Smooth muscle cell (in vitro differentiated cells): ENCODE results near the gene UBALD1. TPM values are rescaled to one million over a fixed set of nuclear protein-coding genes. Genes with fewer than 3 reads are reported as not detected.
A peak's percentile ranks its signal among the peaks of the same experiment; 100 is the strongest.

Experiments
- DNase-seq: peaks from one replicate; lab custom pipeline; 2025; ENCODE audit not compliant: unreplicated experiment; lab: John Stamatoyannopoulos, UW
- H2AFZ ChIP-seq: fragments of 200-600 bp; sonication (generic); 2 replicates; pipeline ENCODE4 v1.6.0; 2016; ENCODE audit warnings: antibody characterized with exemption, low read depth, mild to moderate bottlenecking
- H3F3A ChIP-seq: fragments of 200-600 bp; sonication (generic); 2 replicates; pipeline ENCODE4 v1.6.0; 2017; ENCODE audit warnings: antibody characterized with exemption, low read depth
- H3K27ac ChIP-seq: fragments of 200-600 bp; sonication (generic); 2 replicates; pipeline ENCODE4 v1.5.1; 2016; ENCODE audit warnings: low read depth, mild to moderate bottlenecking
- H3K27me3 ChIP-seq: fragments of 200-600 bp; sonication (generic); 2 replicates; pipeline ENCODE4 v1.6.1; 2016; ENCODE audit warnings: low read depth, mild to moderate bottlenecking
- H3K36me3 ChIP-seq: fragments of 200-600 bp; sonication (generic); 2 replicates; pipeline ENCODE4 v1.5.1; 2016; ENCODE audit warnings: low read depth
- H3K4me1 ChIP-seq: fragments of 200-600 bp; sonication (generic); 2 replicates; pipeline ENCODE4 v1.5.1; 2016; ENCODE audit warnings: low read depth
- H3K4me2 ChIP-seq: fragments of 200-600 bp; sonication (generic); 2 replicates; pipeline ENCODE4 v1.6.0; 2016; ENCODE audit warnings: mild to moderate bottlenecking
- H3K4me3 ChIP-seq: fragments of 200-600 bp; sonication (generic); 2 replicates; pipeline ENCODE4 v1.5.1; 2016; ENCODE audit warnings: mild to moderate bottlenecking
- H3K79me2 ChIP-seq: fragments of 200-600 bp; sonication (generic); 2 replicates; pipeline ENCODE4 v1.6.0; 2016; ENCODE audit warnings: low read depth, mild to moderate bottlenecking
- H3K9ac ChIP-seq: fragments of 200-600 bp; sonication (generic); 2 replicates; pipeline ENCODE4 v1.6.0; 2016; ENCODE audit warnings: low read depth
- H3K9me3 ChIP-seq: fragments of 200-600 bp; sonication (generic); replicated peaks from 2 replicates; pipeline ENCODE4 v1.5.1; 2016; ENCODE audit warnings: low read depth
- H4K20me1 ChIP-seq: fragments of 200-600 bp; sonication (generic); 2 replicates; pipeline ENCODE4 v1.6.0; 2016; ENCODE audit warnings: low read depth
- WGBS: methylation state at CpG from one replicate; pipeline ENCODE4 v1.1.7; 2016; ENCODE audit warnings: low lambda C conversion rate; 5-methylcytosine and 5-hydroxymethylcytosine counted together
- polyA plus RNA-seq: library from polyadenylated mRNA; unstranded; fragments of >200 nt; fragmentation: Nextera tagmentation; extraction: Ambion mirVana; gene quantifications from 2 replicates; pipeline ENCODE4 v1.2.1, GENCODE V29; 2016
- total RNA-seq: library from RNA; depleted of rRNA; stranded (reverse); fragments of >200 nt; gene quantifications from 2 replicates; pipeline ENCODE4 v1.2.3, GENCODE V29; 2014
- TF ChIP-seq, protein P1 (sequence below): fragments of 200-600 bp; sonication (generic); IDR thresholded peaks from 2 replicates; pipeline ENCODE4 v1.5.1; 2017; ENCODE audit warnings: borderline replicate concordance, mild to moderate bottlenecking, antibody characterized with exemption; ENCODE audit not compliant: insufficient read depth, poor library complexity, severe bottlenecking

The UBALD1 gene
- total and polyA plus RNA-seq, 2 experiments from 2014 or later = 3.6 to 13.6 TPM

DNA sequence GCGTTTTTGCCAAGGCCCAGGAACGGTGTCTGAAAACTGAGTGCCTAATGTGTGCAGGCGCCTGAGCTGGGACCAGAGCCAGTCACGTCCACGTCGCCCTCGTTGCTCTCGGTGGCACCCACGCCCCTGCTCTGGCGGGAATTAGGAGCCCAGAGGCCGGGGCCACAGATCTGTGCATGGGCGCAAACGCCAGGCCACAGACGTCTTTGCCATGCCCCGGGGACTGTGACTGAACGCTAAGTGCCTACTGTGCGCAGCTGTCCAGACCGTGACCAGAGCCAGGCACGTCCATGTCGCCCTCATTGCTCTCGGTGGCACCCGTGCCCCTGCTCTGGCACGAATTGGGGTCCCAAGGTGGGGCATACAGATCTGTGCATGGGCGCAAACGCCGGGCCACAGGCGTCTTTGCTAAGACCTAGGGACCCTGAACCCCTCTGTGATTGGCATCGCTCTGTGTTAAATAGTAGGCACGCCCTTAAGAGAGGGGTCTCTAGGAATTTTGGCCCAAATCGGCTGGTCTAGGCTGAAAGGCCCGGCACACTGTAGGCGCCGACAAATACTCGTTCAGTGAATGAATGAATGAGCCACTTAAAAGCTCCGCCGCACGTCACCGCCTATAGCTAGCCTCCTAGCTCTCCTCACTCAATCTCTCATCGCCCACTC is 827 bp upstream of the UBALD1 start:
- peak overlapping the region; percentile 74 for H2AFZ ChIP-seq
- no peak overlapping the region for H3K9ac ChIP-seq
- peaks cover 36% of the 10 kb centered on the region for H3K79me2 ChIP-seq
- no peak for DNase-seq
- peak overlapping the region; percentile 19 for H3K4me3 ChIP-seq
- TF ChIP-seq, protein P1, sequence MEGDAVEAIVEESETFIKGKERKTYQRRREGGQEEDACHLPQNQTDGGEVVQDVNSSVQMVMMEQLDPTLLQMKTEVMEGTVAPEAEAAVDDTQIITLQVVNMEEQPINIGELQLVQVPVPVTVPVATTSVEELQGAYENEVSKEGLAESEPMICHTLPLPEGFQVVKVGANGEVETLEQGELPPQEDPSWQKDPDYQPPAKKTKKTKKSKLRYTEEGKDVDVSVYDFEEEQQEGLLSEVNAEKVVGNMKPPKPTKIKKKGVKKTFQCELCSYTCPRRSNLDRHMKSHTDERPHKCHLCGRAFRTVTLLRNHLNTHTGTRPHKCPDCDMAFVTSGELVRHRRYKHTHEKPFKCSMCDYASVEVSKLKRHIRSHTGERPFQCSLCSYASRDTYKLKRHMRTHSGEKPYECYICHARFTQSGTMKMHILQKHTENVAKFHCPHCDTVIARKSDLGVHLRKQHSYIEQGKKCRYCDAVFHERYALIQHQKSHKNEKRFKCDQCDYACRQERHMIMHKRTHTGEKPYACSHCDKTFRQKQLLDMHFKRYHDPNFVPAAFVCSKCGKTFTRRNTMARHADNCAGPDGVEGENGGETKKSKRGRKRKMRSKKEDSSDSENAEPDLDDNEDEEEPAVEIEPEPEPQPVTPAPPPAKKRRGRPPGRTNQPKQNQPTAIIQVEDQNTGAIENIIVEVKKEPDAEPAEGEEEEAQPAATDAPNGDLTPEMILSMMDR = no peak
- H3K27me3 ChIP-seq = no peaks in the 10 kb centered on the region
- H3K4me1 ChIP-seq = peaks cover 7% of the 10 kb centered on the region
- H3K4me2 ChIP-seq = peak overlapping the region; percentile 87
- no peaks in the 10 kb centered on the region for H3K36me3 ChIP-seq
- H3K9me3 ChIP-seq = no peaks in the 10 kb centered on the region
- peak overlapping the region; percentile 55 for H3K27ac ChIP-seq
- peaks cover 34% of the 10 kb centered on the region for H4K20me1 ChIP-seq
- peaks cover 16% of the 10 kb centered on the region for H3F3A ChIP-seq
- 87% methylated on average over 39 of the region's 39 CpGs for WGBS

DNA sequence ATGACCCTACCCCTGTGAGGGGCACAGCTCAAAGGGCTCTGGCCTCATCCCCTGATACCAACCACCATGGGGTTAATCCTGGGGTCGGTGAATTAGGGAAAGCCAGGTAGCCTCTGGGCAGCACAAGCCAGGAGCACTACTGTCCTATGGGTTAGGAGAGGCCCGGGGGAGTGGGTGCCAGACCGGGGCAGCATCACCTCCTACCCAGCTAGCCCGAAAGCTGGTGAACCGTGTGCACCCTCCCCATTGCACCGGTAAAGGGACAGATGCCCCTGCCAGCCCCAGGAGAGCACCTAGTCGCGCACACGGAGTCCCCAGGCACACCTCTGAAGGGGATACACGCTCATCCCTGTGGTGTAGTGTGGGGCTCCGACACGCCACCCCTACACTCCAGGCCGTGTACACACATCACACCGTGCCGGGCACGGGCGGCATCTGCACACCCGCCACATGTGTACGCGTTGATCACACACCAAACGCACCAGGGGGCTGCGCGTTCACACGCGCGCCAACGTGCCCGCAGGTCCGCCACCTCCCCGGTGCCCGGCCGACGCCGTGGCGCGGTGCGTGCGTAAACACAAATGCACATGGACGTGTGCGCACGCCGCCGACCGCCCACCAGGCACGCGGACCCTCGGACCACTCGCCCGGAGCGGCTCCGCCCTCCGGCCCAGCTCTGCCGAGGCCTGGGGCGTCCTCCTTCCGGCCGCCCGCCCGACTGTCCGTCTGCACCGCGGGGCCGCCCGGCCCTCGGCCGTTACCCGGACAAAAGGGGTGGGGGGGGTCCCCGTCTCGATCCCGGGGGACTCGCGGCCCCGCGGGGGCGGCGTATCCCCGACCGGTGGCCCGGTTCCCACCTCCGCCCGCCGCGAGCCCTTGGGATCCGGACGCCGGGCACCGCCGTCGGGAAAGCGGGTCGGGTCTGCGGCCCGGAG is 785 bp downstream of the UBALD1 start:
- H3K4me1 ChIP-seq = peaks cover 7% of the 10 kb centered on the region
- H3K79me2 ChIP-seq = peaks cover 36% of the 10 kb centered on the region
- DNase-seq = no peak
- 2% methylated on average over 64 of the region's 92 CpGs for WGBS
- H3K4me2 ChIP-seq = peak overlapping the region; percentile 87
- TF ChIP-seq, protein P1 = no peak
- H3K4me3 ChIP-seq = peak overlapping the region; percentile 93
- peak overlapping the region; percentile 81 for H3K9ac ChIP-seq
- peaks cover 16% of the 10 kb centered on the region for H3F3A ChIP-seq
- peak overlapping the region; percentile 55 for H3K27ac ChIP-seq
- no peaks in the 10 kb centered on the region for H3K9me3 ChIP-seq
- no peaks in the 10 kb centered on the region for H3K36me3 ChIP-seq
- no peak overlapping the region for H2AFZ ChIP-seq
- H3K27me3 ChIP-seq = no peaks in the 10 kb centered on the region
- peaks cover 49% of the 10 kb centered on the region for H4K20me1 ChIP-seq

DNA sequence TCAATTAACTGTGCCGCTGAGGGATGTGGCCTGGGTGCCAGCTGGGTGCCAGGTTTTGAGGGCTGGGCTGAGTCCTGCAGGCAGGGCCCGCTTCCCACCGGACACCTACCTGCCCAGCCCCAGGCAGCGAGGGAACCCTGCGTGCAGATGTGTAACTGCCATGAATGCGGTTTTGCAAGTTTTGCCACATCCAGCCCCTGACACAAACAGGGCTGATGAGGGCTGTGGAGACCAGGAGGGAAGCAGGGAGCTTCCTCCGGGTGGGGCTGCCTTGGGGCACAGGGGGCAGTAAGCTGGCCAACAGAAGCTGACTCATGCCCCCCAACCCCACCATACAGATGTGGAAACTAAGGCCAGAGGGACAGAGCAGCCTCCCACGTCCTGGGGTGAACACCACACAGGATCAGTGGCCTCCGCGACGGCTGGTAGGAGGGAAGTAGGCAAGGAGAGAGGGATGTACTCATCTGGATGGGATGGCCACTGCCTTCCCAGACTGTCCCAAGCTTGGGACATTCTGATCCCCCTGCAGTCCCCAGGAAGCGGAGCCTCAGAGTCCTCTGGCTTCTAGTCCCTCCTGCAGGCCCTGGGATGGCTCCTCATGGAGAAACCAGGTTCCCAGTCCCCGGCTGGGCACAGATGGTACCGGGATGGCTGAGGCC is 1.6 kb downstream of the UBALD1 start:
- H3K4me1 ChIP-seq = peaks cover 7% of the 10 kb centered on the region
- H3K36me3 ChIP-seq = no peaks in the 10 kb centered on the region
- peaks cover 36% of the 10 kb centered on the region for H3K79me2 ChIP-seq
- H2AFZ ChIP-seq = no peak overlapping the region
- no peaks in the 10 kb centered on the region for H3K9me3 ChIP-seq
- H3F3A ChIP-seq = peaks cover 16% of the 10 kb centered on the region
- TF ChIP-seq, protein P1 = no peak
- peak overlapping the region; percentile 55 for H3K27ac ChIP-seq
- H3K4me3 ChIP-seq = peak overlapping the region; percentile 93
- H3K9ac ChIP-seq = no peak overlapping the region
- DNase-seq = no peak
- 42% methylated on average over 14 of the region's 14 CpGs for WGBS
- peak overlapping the region; percentile 87 for H3K4me2 ChIP-seq
- no peaks in the 10 kb centered on the region for H3K27me3 ChIP-seq
- H4K20me1 ChIP-seq = peaks cover 55% of the 10 kb centered on the region
